NCI-H2196 (cell line): ENCODE measurements around the gene AP1S2.
"Not testable (repeated sequence)": the region's sequence is repeated elsewhere in the genome, so short reads cannot be mapped to it uniquely, and the experiment has no call there.

Source experiments
- DNase-seq: peaks from one replicate; lab custom pipeline; 2025; ENCODE audit not compliant: unreplicated experiment; lab: John Stamatoyannopoulos, UW

Gene AP1S2

GRCh38 chrX:15855568-15856221 lies 1.1 kb upstream of the AP1S2 start:
- no peak for DNase-seq

DNA sequence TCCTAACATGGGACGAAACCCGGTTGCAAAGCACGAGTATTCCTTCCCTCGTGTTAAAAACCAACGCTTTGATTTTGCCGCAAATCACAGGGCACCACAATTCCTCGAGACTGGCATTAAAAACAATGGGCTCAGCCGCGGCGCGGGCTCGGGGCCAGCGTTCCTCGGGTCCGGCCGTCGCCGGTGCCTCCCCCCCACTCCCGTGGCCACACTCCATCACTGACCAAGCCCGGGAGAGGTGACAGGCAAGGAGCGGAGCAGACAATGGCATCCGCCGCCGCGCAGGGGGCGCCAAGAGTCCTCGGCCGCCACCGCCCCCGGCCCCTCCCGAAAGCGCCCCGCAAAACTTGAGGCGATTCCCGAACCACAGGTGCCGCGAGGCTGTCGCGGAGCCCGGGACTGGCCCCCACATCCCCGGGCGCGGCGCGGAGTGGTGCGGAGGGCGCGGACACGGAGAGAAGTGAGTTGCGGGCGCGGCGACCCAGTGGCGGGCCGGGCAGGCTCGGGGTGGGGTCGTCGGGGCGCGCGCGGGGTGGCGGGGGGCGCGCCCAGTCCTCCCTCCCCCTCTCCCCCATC lies 445 bp downstream of the AP1S2 start:
- no peak for DNase-seq

DNA sequence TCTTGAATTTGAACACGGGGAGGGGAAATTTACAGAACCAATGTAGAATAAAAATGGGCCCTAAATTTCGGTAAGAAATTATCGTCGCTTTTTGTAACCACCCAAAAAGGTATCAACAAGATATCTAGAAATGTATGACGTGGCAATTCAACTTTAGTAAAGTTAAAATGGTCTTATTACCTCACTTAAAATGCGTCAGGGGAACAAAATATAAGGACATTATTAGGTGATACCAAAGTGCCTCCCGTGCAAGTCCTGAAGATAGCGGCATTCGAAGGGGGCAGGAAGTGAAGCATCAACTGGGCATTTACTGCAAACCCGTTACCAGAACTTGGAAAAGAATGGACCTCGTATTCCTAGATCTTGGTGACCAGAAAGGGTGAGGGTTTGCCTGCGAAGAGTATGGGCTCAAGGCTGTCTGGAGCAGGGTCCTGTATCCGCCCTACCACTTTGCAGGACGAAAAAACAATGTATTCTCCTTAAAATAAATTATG lies 980 bp downstream of the AP1S2 start:
- no peak for DNase-seq

DNA sequence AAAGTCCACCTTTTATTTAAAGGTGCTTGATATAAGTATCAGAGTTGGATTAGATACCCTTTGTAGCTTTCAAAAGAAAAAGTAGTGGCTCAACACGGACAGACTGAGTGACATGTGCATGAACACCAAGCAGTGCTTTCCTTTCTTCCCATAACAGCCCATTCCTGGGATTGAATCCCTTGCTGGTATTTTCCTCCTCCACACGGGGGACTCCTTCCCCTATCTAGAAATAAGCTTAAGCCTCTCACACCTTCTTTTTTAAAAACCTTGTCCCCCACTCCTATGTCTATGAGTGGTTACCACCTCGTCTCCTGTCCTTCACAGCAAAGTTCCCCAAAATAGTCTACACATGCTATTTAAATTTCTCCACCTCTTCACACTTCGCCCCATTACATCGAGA lies 5.1 kb downstream of the AP1S2 start:
- DNase-seq, result no peak

DNA sequence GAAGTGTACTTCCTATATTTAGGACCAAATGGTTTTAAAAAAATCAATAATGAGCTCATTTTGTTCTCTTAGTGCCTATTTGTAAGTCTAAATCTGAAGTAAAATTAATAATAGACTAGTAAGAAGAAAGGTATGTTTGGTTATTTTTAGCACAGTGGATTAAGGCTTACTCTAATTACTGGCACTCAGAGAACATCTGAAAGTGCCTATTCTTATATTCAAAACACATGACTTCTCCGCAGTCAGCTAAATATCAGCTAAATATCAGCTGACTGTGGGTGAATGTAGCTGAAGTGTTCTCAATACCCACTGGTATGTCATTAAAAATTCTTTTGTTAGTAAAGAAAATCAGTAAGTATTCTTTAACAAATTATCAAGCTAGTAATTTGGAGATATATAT lies 6.0 kb downstream of the AP1S2 start:
- DNase-seq, result no peak

DNA sequence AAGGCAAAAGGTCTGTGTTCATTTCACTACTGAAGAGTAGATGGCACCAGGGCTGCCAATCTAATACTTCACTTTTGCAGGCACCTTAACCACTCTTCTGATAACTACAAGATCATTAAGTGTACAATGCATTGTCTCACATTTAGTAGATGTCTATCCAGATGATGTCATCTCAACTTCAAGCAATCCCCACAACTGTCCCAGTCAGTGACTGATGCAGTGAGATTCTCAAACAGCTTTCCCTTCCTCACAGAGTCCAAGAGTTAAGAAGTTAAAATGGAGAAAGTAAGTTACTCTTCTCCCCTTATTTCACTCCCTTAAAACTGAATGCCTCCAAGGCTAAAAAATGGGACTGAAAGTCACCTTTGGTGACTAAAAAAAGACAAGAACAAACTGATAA lies 10.7 kb downstream of the AP1S2 start:
- no peak for DNase-seq

GRCh38 chrX:15841853-15842516 lies 12.6 kb downstream of the AP1S2 start:
- no peak for DNase-seq

- DNase-seq, result no peak
Measured at GRCh38 chrX:15838017-15838416, 16.6 kb downstream of the AP1S2 start.

DNA sequence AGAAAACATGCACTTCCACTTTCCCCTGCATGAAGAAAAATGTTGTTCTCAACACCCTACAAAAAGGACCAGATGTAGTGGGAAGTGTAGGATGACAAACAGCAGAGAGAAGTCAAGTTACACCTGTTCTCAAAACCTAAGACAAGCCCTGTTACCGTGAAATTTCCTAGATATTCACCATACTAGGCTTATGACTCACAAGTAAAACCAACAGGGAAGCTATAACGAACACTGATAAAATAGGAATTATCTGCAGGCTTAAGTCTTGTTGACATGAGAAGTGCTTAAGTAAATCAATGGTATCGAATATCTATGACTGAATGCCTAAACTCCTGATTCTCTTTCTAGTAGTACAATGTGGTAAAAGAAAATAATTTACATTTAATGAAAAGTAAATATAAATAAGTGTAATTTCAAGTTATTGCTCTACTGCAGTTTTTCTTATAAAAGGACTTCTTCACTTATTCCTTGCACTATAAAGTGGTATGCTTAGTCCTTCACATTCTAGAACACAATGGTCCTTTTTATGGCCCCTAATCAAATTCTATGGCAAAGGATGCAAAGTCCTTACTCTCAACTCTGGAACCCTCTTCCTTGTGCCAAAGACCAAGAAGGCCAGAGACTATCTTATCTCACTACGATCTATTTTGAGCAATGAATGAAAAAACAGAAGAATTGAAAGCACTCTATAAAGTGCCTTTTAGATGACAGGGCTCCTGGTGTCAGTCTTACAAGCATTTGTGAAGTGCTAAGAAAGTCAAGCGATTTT lies 19.6 kb downstream of the AP1S2 start:
- no peak for DNase-seq

- no peak for DNase-seq
Measured at GRCh38 chrX:15834053-15834452, 20.6 kb downstream of the AP1S2 start.

DNA sequence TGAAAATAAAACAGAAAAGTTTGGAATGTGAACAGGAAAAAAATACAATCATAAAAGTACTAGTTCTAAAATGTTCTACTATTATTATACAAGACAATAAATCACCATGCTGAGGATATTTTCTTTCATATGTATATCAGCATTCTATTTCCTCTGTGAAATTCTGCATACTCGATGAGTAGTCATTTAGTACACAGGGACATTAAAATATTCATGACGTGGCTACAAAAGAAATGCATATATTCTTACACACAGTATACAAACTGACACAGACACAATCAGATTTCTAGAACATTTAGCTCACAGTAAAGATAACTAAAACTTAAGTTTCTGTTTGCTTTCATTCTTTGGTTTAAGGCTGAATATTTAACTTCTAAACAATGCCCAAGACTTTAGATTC lies 23.3 kb downstream of the AP1S2 start:
- DNase-seq, result not testable (repeated sequence)

GRCh38 chrX:15829217-15829616 lies 25.4 kb downstream of the AP1S2 start:
- no peak for DNase-seq

DNA sequence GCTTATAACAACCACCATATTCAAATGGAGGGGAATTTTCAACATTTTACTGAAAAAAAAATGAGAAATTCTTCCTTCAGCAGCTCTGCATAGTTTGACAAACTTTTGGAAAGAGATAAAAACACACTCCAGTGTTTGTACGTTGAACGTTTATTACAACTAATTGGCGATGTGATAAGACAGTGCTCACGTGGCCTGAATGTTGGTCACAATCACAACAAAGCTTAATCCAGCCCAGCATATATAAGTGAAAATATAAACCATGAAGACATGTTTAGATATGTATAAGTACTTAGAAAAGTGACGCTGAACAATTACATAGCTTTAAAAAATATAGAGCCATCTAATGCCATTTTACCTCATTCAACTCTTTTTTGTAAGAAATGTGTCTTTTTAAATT lies 28.7 kb downstream of the AP1S2 start:
- no peak for DNase-seq

- DNase-seq, result no peak
Measured at GRCh38 chrX:15822922-15823321, 31.7 kb downstream of the AP1S2 start.

DNA sequence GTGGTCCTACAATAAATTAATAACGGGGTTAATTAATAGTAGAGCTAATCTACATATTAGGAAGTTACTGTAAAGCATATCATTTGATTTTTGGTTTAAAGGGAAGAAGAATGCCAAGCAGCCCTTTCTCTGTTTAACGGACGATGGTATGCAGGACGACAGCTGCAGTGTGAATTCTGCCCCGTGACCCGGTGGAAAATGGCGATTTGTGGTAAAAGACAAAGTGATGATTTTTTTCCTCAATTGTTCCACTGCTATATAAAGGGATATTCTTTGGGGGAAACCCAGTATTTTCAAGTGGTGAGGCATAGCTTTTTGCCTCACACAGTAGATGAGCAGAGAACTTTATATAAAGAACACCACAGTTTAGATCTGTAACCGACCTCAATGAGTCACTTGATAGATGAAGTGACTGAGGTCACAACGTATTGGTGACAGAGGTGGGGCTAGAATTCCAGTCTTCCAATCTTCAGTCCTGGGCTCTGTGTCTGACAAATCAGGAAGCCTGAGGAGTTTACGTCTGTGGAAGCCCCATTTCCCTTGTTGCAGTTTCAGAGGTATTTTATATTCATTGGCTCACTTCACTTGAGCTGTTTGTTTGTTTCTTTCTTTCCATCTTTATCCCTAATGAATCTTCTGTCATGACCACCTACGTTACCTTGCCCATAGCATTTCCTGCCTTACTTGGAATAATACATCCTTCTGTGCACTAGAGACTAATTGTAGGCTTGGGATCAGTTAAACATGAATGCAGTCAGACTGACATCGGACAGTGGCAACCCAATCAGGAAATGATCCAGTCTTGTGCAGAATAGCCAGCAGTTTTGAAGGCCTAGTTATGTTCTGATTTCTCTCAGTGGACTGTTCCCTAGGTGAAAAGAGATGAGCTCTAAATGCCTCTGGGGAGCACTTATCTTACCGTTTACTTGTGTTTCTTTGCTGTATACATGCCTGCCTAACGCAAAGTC lies 34.2 kb downstream of the AP1S2 start:
- no peak for DNase-seq

- DNase-seq, result no peak
Measured at GRCh38 chrX:15816886-15817285, 37.7 kb downstream of the AP1S2 start.

GRCh38 chrX:15816438-15816809 lies 38.2 kb downstream of the AP1S2 start:
- DNase-seq, result no peak

- no peak for DNase-seq
Measured at GRCh38 chrX:15815779-15816437, 38.7 kb downstream of the AP1S2 start.

DNA sequence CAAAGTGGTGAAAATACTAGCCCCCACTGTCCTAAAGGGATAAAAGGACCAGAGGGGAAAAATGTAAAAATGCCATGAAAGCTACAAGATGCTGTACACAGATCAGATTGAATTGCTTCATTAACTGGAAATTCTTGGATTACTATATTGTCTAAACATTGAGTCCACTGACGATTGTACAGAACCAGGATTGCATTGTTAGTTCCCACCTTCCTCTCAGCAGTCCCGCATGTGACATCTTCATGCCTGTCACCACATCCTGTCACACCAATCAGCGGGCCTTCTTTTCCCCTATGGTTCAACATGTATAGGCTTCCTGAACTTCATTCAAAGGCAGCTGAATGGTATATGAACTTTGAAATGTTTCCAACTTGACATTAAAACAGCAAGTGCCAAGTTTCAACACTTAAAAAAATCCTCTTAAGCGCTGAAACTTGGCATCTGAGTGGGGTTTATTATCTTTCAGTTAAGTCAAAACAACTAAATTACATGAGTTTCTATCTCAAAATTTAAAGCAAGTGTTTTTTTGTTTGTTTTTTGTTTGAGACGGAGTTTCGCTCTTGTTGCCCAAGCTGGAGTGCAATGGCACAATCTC lies 39.7 kb downstream of the AP1S2 start:
- no peak for DNase-seq

- no peak for DNase-seq
Measured at GRCh38 chrX:15813416-15813815, 41.2 kb downstream of the AP1S2 start.
